ENCODE results near the gene C11orf24.
A peak's percentile ranks its signal among the peaks of the same experiment; 100 is the strongest.

Gene C11orf24

GRCh38 chr11:68271781-68272608 lies at the start of gene C11orf24:
Gene C11orf24, minus strand, starts transcription at chr11:68271973. Its CDS starts 8,206 bp downstream, at chr11:68263767.
- Mint-ChIP-seq H3K36me3 (no peaks in the 10 kb centered on the region), H3K4me3 (peak within 1 kb of the TSS; percentile 97), H3K4me1 (peaks cover 41% of the 10 kb centered on the region), H3K9me3 (no peaks in the 10 kb centered on the region), H3K27ac (peak within 1 kb of the TSS; percentile 99), H3K27me3 (no peaks in the 10 kb centered on the region)

GRCh38 chr11:68317147-68317785 lies 45.5 kb upstream of the C11orf24 start:
- Mint-ChIP-seq H3K27ac (no peak overlapping the region), H3K9me3 (no peaks in the 10 kb centered on the region), H3K4me3 (no peak overlapping the region), H3K4me1 (peaks cover 10% of the 10 kb centered on the region), H3K36me3 (no peaks in the 10 kb centered on the region), H3K27me3 (peaks cover 3% of the 10 kb centered on the region)

GRCh38 chr11:68315171-68315920 lies 43.6 kb upstream of the C11orf24 start:
- H3K4me1 Mint-ChIP-seq: peaks cover 16% of the 10 kb centered on the region
- no peaks in the 10 kb centered on the region for H3K9me3 Mint-ChIP-seq
- H3K27me3 Mint-ChIP-seq: peaks cover 3% of the 10 kb centered on the region
- H3K27ac Mint-ChIP-seq: peak overlapping the region; percentile 35
- peak overlapping the region; percentile 30 for H3K4me3 Mint-ChIP-seq
- no peaks in the 10 kb centered on the region for H3K36me3 Mint-ChIP-seq

GRCh38 chr11:68314203-68315170 lies 42.7 kb upstream of the C11orf24 start:
- no peaks in the 10 kb centered on the region for H3K9me3 Mint-ChIP-seq
- H3K4me1 Mint-ChIP-seq: peaks cover 16% of the 10 kb centered on the region

GRCh38 chr11:68313574-68314202 lies 41.9 kb upstream of the C11orf24 start:
- H3K27me3 Mint-ChIP-seq: peaks cover 3% of the 10 kb centered on the region
- no peaks in the 10 kb centered on the region for H3K36me3 Mint-ChIP-seq
- peak overlapping the region; percentile 87 for H3K4me3 Mint-ChIP-seq
- no peaks in the 10 kb centered on the region for H3K9me3 Mint-ChIP-seq
- peak overlapping the region; percentile 87 for H3K27ac Mint-ChIP-seq
- peaks cover 16% of the 10 kb centered on the region for H3K4me1 Mint-ChIP-seq

More at GRCh38 chr11:68314203-68315170, 42.7 kb upstream of the C11orf24 start:
- peaks cover 3% of the 10 kb centered on the region for H3K27me3 Mint-ChIP-seq
- no peak overlapping the region for H3K27ac Mint-ChIP-seq
- H3K36me3 Mint-ChIP-seq: no peaks in the 10 kb centered on the region
- H3K4me3 Mint-ChIP-seq: peak overlapping the region; percentile 30

GRCh38 chr11:68312780-68313573 lies 41.2 kb upstream of the C11orf24 start:
- H3K27ac Mint-ChIP-seq: peak overlapping the region; percentile 87
- H3K27me3 Mint-ChIP-seq: peaks cover 3% of the 10 kb centered on the region
- peaks cover 16% of the 10 kb centered on the region for H3K4me1 Mint-ChIP-seq
- peak overlapping the region; percentile 87 for H3K4me3 Mint-ChIP-seq
- H3K36me3 Mint-ChIP-seq: no peaks in the 10 kb centered on the region
- no peaks in the 10 kb centered on the region for H3K9me3 Mint-ChIP-seq

GRCh38 chr11:68312117-68312779 lies 40.5 kb upstream of the C11orf24 start, which contains the start of gene LRP5:
Gene LRP5, plus strand, starts transcription at chr11:68312591. Its CDS starts 124 bp downstream, at chr11:68312715.
- Mint-ChIP-seq H3K27me3 (peaks cover 3% of the 10 kb centered on the region), H3K27ac (peak within 1 kb of the TSS; percentile 87), H3K4me1 (peaks cover 16% of the 10 kb centered on the region), H3K4me3 (peak within 1 kb of the TSS; percentile 87), H3K9me3 (no peaks in the 10 kb centered on the region), H3K36me3 (no peaks in the 10 kb centered on the region)

GRCh38 chr11:68311160-68312116 lies 39.7 kb upstream of the C11orf24 start:
- Mint-ChIP-seq H3K36me3 (no peaks in the 10 kb centered on the region), H3K27ac (peak overlapping the region; percentile 63), H3K9me3 (no peaks in the 10 kb centered on the region), H3K4me1 (peaks cover 16% of the 10 kb centered on the region), H3K27me3 (peaks cover 2% of the 10 kb centered on the region), H3K4me3 (peak overlapping the region; percentile 69)

GRCh38 chr11:68309621-68310185 lies 37.9 kb upstream of the C11orf24 start:
- no peaks in the 10 kb centered on the region for H3K27me3 Mint-ChIP-seq
- H3K9me3 Mint-ChIP-seq: no peaks in the 10 kb centered on the region
- H3K27ac Mint-ChIP-seq: peak overlapping the region; percentile 2
- no peak overlapping the region for H3K4me3 Mint-ChIP-seq
- H3K4me1 Mint-ChIP-seq: peaks cover 16% of the 10 kb centered on the region
- no peaks in the 10 kb centered on the region for H3K36me3 Mint-ChIP-seq

GRCh38 chr11:68308068-68308467 lies 36.3 kb upstream of the C11orf24 start:
- no peaks in the 10 kb centered on the region for H3K36me3 Mint-ChIP-seq
- no peaks in the 10 kb centered on the region for H3K9me3 Mint-ChIP-seq
- no peak overlapping the region for H3K27ac Mint-ChIP-seq
- peaks cover 6% of the 10 kb centered on the region for H3K4me1 Mint-ChIP-seq
- no peaks in the 10 kb centered on the region for H3K27me3 Mint-ChIP-seq
- H3K4me3 Mint-ChIP-seq: no peak overlapping the region

GRCh38 chr11:68306636-68307035 lies 34.9 kb upstream of the C11orf24 start:
- Mint-ChIP-seq H3K27me3 (no peaks in the 10 kb centered on the region), H3K9me3 (no peaks in the 10 kb centered on the region), H3K4me1 (peaks cover 5% of the 10 kb centered on the region), H3K4me3 (no peak overlapping the region), H3K36me3 (no peaks in the 10 kb centered on the region), H3K27ac (no peak overlapping the region)

Measured in activated naive CD4-positive, alpha-beta T cell treated with anti-CD3 and anti-CD28 coated beads, Interleukin-2, amount 50 U/mL, for 24 hours (primary cell).